ENCODE data around the gene MAGEL2.

The MAGEL2 gene

GRCh38 chr15:23595368-23595767 lies 52.3 kb downstream of the MAGEL2 start:
- no peak for DNase-seq (ENCODE audit: low read depth)
- H3K4me3 ChIP-seq (ENCODE audit: low read depth, low read length): no peak overlapping the region
- no peak for TF ChIP-seq CTCF (conservative IDR thresholded peaks at IDR 0.05; ENCODE audit: low read depth, low read length)

DNA sequence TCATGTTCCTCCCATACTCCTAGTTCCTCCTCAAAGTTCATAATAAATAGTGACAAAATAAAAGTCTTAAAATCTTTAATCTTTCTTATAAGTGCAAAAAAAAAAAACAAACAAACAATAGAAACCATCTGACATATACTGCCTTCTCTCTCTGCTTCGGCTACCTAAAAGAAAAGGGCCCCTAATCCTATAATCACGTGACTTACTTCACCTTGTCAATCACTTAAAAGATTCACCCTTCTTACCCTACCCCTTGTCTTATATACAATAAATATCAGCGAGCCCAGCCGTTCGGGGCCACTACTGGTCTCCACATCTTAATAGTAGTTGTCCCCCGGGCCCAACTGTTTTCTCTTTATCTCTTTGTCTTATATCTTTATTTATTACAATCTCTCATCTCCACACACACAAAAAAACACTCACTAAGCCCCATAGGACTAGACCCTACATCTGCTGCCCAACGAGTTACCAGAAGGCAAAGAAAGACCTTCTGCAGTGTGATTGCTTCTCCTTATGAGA lies 53.4 kb downstream of the MAGEL2 start:
- no peak for TF ChIP-seq CTCF (conservative IDR thresholded peaks at IDR 0.05; ENCODE audit: low read depth, low read length)
- DNase-seq (ENCODE audit: low read depth): no peak
- no peak overlapping the region for H3K4me3 ChIP-seq (ENCODE audit: low read depth, low read length)

Measured in choroid plexus epithelial cell (primary cell).